Adipocyte (in vitro differentiated cells): ENCODE results near the gene CA9.

ENCODE experiments used
- DNase-seq: peaks from one replicate; pipeline ENCODE4 v3.0.0-alpha.2; 2015; ENCODE audit warnings: low read depth
- H3K27me3 ChIP-seq: replicated peaks from 2 replicates; pipeline ENCODE4 v1.7.0; 2013; ENCODE audit warnings: mild to moderate bottlenecking, low read length, moderate library complexity; ENCODE audit not compliant: control insufficient read depth, insufficient read depth
- H3K36me3 ChIP-seq: 2 replicates; pipeline ENCODE4 v1.7.0; 2013; ENCODE audit warnings: low read length, mild to moderate bottlenecking, moderate library complexity; ENCODE audit not compliant: control insufficient read depth, insufficient read depth, severe bottlenecking
- H3K4me1 ChIP-seq: 2 replicates; pipeline ENCODE4 v1.7.0; 2013; ENCODE audit warnings: mild to moderate bottlenecking, low read length, moderate library complexity; ENCODE audit not compliant: control insufficient read depth, insufficient read depth
- H3K4me3 ChIP-seq: 2 replicates; pipeline ENCODE4 v1.7.0; 2013; ENCODE audit warnings: mild to moderate bottlenecking, low read length, moderate library complexity
- H3K9ac ChIP-seq: 2 replicates; pipeline ENCODE4 v1.7.0; 2013; ENCODE audit warnings: mild to moderate bottlenecking, low read length, moderate library complexity
- H3K9me3 ChIP-seq: 2 replicates; pipeline ENCODE4 v1.7.0; 2013; ENCODE audit warnings: mild to moderate bottlenecking, low read length, moderate library complexity; ENCODE audit not compliant: control insufficient read depth

The CA9 gene

DNA sequence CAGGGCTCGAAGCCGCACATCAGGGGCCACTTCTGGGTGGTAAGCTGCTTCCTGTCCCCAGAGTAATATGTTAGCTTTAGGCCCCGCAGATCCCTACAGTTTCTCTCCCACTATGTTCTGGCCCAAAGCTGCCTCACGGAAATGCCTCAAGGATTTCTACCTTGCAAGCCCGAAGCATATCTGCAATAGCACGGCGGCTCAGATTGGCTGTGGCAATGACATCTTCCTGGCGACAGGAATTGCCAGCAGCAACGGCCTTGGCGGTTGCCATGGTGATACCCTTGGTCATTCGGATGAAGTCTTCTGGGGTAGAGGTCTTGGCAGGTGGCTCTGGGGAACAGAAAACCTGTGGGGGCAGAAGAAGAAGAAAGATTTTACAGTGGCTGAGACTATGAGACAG is 26.3 kb downstream of the CA9 start:
- Histone ChIP-seq H3K4me1 (peaks cover 2% of the 10 kb centered on the region), H3K9ac (no peak overlapping the region), H3K36me3 (peaks cover 94% of the 10 kb centered on the region), H3K9me3 (no peaks in the 10 kb centered on the region), H3K27me3 (no peaks in the 10 kb centered on the region), H3K4me3 (no peak overlapping the region)
- no peak for DNase-seq

DNA sequence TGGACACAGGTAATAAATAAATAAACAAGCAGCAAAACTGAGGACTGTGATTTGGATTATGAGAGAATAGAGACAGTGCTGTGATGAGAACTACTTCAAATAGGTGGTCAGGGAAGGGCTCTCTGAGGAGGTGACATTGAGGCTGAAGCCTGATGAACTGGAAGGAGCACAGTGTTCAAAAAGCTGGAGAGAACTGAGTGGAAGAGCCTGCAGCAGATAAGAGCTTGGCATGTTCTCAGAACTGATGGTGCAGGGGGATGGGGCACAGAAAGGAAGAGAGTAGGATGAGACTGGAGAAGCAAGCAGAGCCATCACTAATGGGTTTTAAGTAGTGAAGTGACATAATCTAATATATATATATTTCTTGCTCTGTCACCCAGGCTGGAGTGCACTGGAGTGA is 27.2 kb downstream of the CA9 start:
- Histone ChIP-seq H3K27me3 (no peaks in the 10 kb centered on the region), H3K4me3 (no peak overlapping the region), H3K36me3 (peaks cover 99% of the 10 kb centered on the region), H3K4me1 (no peaks in the 10 kb centered on the region), H3K9me3 (no peaks in the 10 kb centered on the region), H3K9ac (no peak overlapping the region)
- DNase-seq, result no peak

DNA sequence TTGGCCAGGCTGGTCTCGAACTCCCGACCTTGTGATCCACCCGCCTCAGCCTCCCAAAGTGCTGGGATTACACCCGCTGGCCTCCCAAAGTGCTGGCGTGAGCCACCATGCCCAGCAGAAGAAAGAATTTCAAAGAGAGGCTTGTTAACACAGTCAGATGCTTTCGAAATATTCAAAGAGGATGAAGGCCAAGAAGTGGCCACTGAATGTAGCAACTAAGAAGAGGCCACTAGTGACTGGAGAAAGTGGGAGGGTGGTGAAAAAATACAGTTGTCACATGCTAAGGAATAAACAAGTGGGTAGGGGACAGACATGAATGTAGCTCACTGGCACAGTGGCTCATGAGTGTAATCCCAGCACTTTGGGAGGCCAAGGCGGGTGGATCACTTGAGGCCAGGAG is 29.0 kb downstream of the CA9 start:
- H3K9me3 ChIP-seq, result no peaks in the 10 kb centered on the region
- H3K4me3 ChIP-seq, result no peak overlapping the region
- H3K4me1 ChIP-seq, result no peaks in the 10 kb centered on the region
- H3K27me3 ChIP-seq, result no peaks in the 10 kb centered on the region
- H3K9ac ChIP-seq, result no peak overlapping the region
- no peak for DNase-seq
- H3K36me3 ChIP-seq, result peaks cover 99% of the 10 kb centered on the region

DNA sequence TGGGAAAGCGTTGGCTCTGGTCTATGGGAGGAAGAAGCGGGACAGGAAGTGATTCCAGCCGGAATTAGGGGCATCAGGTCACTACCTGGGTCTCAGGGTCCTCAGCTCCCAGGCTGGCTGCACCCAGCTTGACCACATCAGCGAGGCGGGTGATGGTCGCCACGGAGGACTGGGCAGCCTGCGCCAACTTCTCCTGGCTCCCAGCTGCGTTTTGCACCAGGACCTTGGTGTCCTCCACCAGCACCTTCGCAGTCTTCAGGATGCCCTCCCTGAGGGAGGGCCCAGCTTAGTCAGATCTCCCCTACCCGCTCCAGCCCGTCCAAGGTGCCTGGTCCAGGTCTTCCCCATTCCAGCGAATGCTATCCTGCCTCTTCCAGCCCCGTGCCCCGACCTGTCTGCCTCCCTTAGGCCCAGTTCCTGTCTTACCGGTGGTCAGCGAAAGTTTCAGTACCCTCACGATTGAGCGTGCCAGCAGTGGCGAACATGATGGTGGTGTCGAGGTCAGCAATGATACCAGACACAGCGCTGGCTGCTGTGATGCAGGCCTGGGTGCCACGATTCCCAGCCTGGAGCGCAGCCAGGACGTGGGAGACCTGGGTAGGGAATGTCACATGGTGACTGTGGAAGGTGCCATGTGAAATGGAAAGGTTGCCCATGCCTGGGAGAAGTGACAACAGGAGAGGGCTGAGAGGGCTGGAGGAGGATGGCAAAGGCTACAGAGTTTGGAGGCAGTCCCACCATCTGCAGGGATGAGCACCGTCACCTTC is 30.4 kb downstream of the CA9 start:
- H3K9me3 ChIP-seq, result no peaks in the 10 kb centered on the region
- no peaks in the 10 kb centered on the region for H3K27me3 ChIP-seq
- H3K4me3 ChIP-seq, result no peak overlapping the region
- no peak for DNase-seq
- H3K36me3 ChIP-seq, result peaks cover 99% of the 10 kb centered on the region
- no peaks in the 10 kb centered on the region for H3K4me1 ChIP-seq
- H3K9ac ChIP-seq, result no peak overlapping the region

DNA sequence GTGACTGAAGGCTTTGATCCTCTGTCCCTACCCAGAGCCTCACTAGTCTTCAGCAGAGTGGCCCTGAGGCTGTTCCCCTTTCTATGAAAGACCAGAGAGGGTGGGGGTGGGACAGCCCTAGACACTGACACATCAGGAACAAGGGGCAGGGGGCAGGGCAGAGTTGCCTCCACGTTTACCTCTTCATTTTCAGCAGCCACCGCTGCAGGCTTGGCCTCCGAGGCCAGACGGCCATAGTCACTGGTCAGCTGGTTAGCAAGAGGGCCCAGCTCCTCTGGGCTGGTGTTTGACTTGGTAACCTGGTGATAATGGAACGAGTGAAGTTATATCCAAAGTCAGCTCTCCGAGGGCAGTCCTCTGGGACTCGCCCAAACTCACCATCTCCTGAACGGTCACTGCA is 31.6 kb downstream of the CA9 start:
- no peak for DNase-seq
- Histone ChIP-seq H3K27me3 (no peaks in the 10 kb centered on the region), H3K4me1 (no peaks in the 10 kb centered on the region), H3K9me3 (no peaks in the 10 kb centered on the region), H3K9ac (no peak overlapping the region), H3K4me3 (no peak overlapping the region), H3K36me3 (peaks cover 94% of the 10 kb centered on the region)

DNA sequence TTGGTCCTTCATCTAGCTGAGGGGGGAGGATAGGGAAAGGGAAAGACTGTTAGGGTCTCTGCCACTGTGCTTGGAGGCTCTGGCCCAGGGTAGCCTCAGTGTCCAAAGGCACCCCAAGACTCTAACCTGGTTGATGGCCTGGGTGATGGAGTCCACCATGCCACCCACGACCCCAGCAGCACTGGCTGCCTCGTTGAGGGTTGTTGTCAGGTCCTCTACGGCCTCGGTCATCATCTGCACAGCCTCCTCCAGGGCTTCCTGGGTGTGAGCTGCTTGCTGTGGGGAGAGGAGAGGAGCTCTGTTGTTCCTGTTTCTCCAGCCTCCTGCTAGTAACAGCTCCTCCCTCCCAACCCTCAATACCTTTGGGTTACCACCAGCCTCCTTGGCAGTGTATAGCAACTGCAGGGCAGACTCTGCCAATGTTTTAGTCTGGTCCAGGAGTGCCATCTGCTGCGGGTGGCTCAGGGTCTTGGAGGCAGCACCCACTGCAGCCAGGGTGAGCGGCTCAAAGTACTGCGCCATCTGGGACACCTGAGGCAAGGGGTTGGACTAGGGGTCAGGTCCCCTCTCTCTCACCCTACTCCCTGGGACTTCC is 32.2 kb downstream of the CA9 start:
- H3K4me3 ChIP-seq, result no peak overlapping the region
- DNase-seq, result no peak
- H3K4me1 ChIP-seq, result no peaks in the 10 kb centered on the region
- peaks cover 94% of the 10 kb centered on the region for H3K36me3 ChIP-seq
- no peaks in the 10 kb centered on the region for H3K9me3 ChIP-seq
- no peaks in the 10 kb centered on the region for H3K27me3 ChIP-seq
- H3K9ac ChIP-seq, result no peak overlapping the region

DNA sequence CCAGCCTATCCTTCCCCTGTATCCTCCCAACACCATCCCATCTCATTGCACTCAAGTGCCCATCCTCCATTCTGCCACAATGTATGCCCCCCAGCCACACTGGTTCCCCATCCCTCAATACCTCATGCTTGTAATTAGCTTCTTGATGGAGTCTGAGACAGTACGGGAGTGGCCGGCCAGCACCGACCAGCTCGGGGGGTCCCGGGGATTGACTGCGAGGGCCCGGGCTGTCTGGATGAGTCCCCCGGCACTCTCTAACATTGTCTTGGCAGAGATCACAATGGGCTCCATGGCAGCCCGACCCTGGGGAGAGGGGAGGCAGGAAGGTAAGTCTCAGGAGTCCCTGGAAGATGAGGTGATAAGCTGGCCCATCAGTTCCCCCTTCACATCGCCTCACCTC is 33.2 kb downstream of the CA9 start:
- no peak overlapping the region for H3K4me3 ChIP-seq

DNA sequence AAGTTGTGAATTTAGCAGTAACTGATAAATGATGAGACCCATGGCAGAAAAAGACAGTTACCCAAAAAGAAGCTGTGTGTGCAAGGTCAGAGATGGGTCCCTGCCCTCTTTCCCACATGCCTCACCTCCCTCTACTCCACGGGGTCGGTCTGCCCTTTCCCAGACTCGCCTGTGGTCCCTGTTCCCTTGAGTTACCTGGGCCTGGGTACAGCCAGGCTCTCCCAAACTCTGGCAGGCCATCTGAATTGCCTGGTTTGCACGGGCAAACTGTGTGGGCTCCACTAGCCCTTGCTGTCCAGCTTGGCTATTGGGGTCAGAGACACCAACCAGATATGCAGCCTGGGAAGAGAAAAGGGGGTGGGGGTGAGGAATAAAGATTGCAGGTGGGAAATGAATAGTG is 34.4 kb downstream of the CA9 start:
- H3K9ac ChIP-seq, result no peak overlapping the region
- no peaks in the 10 kb centered on the region for H3K4me1 ChIP-seq
- DNase-seq, result no peak
- H3K36me3 ChIP-seq, result peaks cover 96% of the 10 kb centered on the region
- no peak overlapping the region for H3K4me3 ChIP-seq
- H3K27me3 ChIP-seq, result no peaks in the 10 kb centered on the region
- H3K9me3 ChIP-seq, result no peaks in the 10 kb centered on the region

More for the DNA sequence above, 33.2 kb downstream of the CA9 start:
- no peak for DNase-seq
- Histone ChIP-seq H3K9me3 (no peaks in the 10 kb centered on the region), H3K4me1 (no peaks in the 10 kb centered on the region), H3K27me3 (no peaks in the 10 kb centered on the region), H3K9ac (no peak overlapping the region), H3K36me3 (peaks cover 94% of the 10 kb centered on the region)

DNA sequence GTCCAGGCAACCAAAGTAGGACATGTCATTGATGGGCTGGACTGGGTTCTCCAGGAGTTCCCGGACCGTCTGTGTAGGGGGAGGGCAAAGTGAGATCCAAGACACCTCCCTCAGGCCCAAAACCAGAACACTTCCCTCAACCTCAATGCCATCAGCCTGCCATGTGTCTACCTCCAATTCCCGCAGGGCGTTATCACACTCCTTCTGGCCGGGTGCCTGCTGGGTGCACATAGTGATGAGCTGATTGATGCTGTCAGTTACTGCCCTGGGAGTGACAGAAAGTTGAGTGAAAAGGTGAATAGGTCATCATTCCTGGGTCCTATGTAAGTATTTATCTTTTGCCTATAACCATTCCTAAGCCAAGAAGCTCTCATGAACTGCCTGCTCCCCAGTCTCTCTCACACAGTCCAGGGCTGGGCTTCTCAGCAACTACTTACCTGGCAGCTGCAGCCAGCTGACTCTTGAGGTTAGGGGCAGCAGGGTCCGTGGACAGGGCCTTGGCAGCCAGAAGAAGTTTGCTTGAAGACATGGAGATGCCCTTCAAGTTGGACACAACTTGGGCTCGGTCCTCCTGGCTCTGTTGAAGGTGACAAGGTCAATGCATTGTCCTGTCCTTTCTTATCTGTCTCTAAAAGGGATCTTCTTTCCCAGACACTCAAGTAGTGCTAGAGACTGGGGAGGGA is 37.2 kb downstream of the CA9 start:
- Histone ChIP-seq H3K27me3 (no peaks in the 10 kb centered on the region), H3K9ac (no peak overlapping the region), H3K36me3 (peaks cover 96% of the 10 kb centered on the region), H3K9me3 (no peaks in the 10 kb centered on the region), H3K4me1 (no peaks in the 10 kb centered on the region), H3K4me3 (no peak overlapping the region)
- no peak for DNase-seq

DNA sequence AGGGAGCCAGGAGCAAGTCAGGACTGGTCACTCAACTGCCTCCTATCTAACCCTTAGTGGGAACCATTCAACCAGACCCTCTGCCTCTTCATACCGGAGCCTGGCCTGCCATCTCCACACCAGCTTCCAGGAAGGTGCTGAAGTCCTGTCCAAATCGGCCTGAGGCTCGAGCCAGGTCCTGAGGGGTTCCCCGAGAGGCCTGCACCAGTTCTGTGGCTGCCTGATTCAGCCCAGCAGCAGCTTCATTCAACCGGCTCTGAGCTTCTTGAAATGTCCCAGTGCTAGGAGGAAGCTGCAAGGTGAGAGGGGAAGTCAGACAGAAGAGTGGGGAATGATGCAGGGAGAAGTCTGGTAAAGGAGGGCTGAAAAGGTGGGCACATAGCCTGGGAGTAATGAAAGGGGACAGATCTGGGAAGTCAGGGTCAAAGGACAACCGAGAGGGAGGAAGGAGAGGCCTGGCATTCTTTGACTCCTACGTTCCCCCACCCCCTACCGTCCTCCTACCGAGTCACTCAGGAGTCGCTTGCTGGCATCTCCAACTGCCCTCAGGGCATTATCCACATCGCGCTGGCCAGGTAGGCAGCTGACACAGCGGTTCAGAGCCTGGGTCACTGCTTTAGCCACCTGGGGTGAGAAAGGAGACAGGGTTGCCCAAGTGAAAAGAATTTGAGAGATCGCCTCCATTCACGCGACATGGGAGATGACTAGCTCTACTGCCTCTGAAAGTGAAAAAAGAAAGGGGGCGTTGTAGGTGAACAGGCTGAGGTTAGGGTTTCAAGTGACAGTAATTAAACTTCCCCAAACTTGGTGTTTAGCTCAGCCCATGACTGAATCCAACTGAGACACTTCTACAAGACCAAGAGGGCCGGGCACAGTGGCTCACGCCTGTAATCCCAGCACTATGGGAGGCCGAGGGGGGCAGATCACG is 38.0 kb downstream of the CA9 start:
- Histone ChIP-seq H3K36me3 (peaks cover 96% of the 10 kb centered on the region), H3K9me3 (no peaks in the 10 kb centered on the region), H3K4me3 (no peak overlapping the region), H3K4me1 (no peaks in the 10 kb centered on the region), H3K27me3 (no peaks in the 10 kb centered on the region), H3K9ac (no peak overlapping the region)
- no peak for DNase-seq
